OCI-LY7 (cell line): ENCODE data around the gene RAD51B.

ENCODE experiments used
- EZH2phosphoT487 ChIP-seq: fragments of 200-600 bp; sonication (generic); IDR thresholded peaks from 2 replicates; pipeline ENCODE4 v1.6.1; 2018; ENCODE audit warnings: low read depth, borderline replicate concordance, mild to moderate bottlenecking, mixed run types, antibody characterized with exemption, low read length, moderate library complexity, mixed read lengths
- TF ChIP-seq, protein P1 (sequence below): fragments of 200-600 bp; sonication (generic); conservative IDR thresholded peaks from 2 replicates; pipeline ENCODE4 v1.5.1; 2014; ENCODE audit warnings: mild to moderate bottlenecking, antibody characterized with exemption, low read length, moderate library complexity, mixed read lengths

DNA sequence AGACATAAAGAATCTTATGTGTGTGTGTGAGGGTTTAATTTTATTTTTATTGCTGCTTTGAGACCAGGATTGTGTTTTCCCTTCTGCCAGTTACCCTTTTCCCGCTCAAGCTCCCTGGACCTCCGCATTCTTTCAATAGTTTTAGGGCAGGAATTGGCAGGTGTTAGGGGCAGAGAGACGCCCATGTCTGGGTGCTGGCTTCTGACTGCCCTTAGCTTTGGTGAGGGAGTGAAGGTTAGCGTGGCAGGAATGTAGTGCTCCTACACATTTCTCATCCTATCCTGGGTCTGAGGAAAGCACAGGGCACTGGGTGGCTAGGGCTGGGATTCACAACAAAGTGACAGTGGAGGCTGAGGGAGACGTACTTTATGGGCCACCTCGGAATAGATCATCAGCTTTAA, 545.2 kb downstream of the RAD51B start:
- TF ChIP-seq, protein P1, sequence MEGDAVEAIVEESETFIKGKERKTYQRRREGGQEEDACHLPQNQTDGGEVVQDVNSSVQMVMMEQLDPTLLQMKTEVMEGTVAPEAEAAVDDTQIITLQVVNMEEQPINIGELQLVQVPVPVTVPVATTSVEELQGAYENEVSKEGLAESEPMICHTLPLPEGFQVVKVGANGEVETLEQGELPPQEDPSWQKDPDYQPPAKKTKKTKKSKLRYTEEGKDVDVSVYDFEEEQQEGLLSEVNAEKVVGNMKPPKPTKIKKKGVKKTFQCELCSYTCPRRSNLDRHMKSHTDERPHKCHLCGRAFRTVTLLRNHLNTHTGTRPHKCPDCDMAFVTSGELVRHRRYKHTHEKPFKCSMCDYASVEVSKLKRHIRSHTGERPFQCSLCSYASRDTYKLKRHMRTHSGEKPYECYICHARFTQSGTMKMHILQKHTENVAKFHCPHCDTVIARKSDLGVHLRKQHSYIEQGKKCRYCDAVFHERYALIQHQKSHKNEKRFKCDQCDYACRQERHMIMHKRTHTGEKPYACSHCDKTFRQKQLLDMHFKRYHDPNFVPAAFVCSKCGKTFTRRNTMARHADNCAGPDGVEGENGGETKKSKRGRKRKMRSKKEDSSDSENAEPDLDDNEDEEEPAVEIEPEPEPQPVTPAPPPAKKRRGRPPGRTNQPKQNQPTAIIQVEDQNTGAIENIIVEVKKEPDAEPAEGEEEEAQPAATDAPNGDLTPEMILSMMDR, result no peak
- TF ChIP-seq EZH2phosphoT487, result no peak
